GM18951 (cell line): ENCODE data around the gene MGAT5B.

Experiments
- POLR2A ChIP-seq: IDR thresholded peaks from 4 replicates; pipeline ENCODE4 v1.6.1; 2011; ENCODE audit warnings: mild to moderate bottlenecking; ENCODE audit not compliant: insufficient read length, insufficient read depth; ENCODE audit errors: extremely low read depth
- in situ Hi-C: fragments of 300-500 bp; cut with MboI; formaldehyde crosslinking; loops from one replicate; pipeline ENCODE4 v1.12.0; 2022; ENCODE audit warnings: low sequenced_read_pairs, mixed read lengths, inconsistent platforms; ENCODE audit not compliant: unreplicated experiment

The MGAT5B gene

DNA sequence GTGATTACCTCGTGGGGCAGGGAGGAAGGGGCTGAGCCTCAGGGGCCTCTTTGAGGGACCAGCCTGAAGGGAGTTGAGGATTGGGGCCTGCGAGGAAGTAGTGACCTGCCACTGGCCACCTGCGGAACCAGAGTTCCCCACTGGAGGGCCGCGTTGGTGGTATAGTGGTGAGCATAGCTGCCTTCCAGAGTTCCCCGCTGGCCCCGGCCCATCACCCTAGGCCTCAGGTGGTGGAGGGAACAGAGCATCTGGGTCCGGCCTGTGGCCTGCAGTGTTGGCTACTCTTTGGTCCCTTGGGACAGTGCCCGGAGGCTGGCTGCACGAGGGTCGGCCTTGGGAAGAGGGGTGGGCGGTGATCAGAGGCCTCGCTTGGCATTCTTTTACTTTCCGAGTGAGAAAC, 20.5 kb downstream of the MGAT5B start:
- in situ Hi-C loops = no loop called here
- no peak for TF ChIP-seq POLR2A

DNA sequence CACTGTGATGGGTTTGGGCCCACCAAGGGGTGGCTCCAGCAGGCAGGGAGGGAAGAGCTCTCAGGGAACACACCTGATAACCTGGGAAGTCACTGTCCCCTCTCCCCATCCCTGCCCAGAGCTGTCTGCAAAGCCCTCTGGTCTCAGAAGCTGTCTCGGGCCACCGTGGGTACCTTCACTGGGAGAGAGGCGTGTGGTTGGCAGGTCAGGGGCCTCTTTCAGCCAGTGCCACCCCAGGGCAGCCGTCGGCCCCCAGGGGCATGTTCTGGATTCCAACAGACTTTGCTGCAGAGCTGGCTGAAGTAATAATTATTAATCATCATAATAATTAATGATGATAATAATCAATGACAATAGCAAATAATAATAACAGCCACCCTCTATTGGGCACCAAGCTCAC, 21.1 kb downstream of the MGAT5B start:
- in situ Hi-C loops = no loop called here
- no peak for TF ChIP-seq POLR2A

DNA sequence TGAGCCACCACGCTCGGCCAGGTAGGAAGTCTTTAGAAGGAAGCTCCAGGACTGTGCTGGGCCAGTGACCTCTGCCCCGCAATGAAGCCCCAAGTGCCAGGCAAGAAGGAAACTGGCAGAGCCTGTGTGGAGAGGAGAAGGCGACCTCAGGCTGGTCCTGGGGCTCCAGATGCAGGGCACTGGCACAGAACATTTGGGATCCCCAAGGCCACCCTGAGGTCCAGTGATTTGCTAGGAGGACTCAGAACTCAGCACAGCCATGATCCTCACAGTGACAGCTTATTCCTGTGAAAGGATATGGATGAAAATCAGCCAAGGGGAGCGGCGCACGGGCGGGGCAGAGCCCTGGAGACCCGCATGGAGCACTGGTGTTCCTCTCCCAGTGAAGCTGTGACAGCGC, 24.1 kb downstream of the MGAT5B start:
- TF ChIP-seq POLR2A = no peak
- in situ Hi-C loops = no loop called here

GRCh38 chr17:76893623-76894334, 25.6 kb downstream of the MGAT5B start:
- no peak for TF ChIP-seq POLR2A
- in situ Hi-C loops = no loop called here

- in situ Hi-C loops = no loop called here
- TF ChIP-seq POLR2A = no peak
Observed at GRCh38 chr17:76894842-76895241, 26.6 kb downstream of the MGAT5B start.

GRCh38 chr17:76897023-76897422, 28.8 kb downstream of the MGAT5B start:
- no peak for TF ChIP-seq POLR2A
- in situ Hi-C loops = no loop called here

DNA sequence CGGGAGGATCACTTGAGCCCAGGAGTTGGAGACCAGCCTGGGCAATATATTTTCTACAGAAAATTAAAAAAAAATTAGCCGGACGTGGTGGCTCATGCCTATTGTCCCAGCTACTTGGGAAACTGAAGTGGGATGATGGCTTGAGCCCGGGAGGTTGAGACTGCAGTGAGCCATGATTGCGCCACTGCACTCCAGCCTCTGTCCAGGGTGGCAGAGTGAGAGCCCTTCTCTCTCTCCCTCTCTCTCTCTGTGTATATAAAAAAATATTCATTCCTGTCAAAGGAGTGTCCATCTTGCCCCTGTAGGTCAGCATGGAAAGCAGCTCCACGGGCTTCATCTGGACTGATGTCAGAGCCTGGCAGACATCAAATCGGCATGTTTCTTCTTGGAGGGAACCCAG, 31.2 kb downstream of the MGAT5B start:
- in situ Hi-C loops = no loop called here
- TF ChIP-seq POLR2A = no peak

GRCh38 chr17:76900723-76901122, 32.5 kb downstream of the MGAT5B start:
- no peak for TF ChIP-seq POLR2A
- in situ Hi-C loops = no loop called here

- in situ Hi-C loops = no loop called here
- no peak for TF ChIP-seq POLR2A
Observed at GRCh38 chr17:76901542-76902197, 33.5 kb downstream of the MGAT5B start.

- in situ Hi-C loops = no loop called here
- no peak for TF ChIP-seq POLR2A
Observed at GRCh38 chr17:76902476-76902875, 34.3 kb downstream of the MGAT5B start.

GRCh38 chr17:76903631-76904030, 35.4 kb downstream of the MGAT5B start:
- TF ChIP-seq POLR2A = no peak
- in situ Hi-C loops = no loop called here

- TF ChIP-seq POLR2A = no peak
- in situ Hi-C loops = no loop called here
Observed at GRCh38 chr17:76904116-76904515, 35.9 kb downstream of the MGAT5B start.

DNA sequence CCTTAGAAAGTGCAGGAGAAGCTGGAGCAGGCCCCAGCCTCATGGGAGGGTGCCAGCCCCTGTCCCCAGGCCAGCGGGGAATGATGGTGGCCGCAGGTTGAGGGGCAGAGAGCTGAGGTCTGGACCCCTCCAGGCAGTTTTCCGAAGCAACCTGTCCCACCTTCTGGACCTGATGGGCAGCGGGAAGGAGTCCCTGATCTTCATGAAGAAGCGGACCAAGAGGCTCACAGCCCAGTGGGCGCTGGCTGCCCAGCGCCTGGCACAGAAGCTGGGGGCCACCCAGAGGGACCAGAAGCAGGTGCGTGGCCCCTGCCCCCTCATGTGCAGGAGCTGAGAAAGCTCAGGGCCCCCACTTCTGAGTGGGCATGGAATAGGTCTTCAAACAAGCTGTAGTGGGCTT, 36.8 kb downstream of the MGAT5B start:
- no peak for TF ChIP-seq POLR2A
- in situ Hi-C loops = no loop called here

- no peak for TF ChIP-seq POLR2A
- in situ Hi-C loops = no loop called here
Observed at GRCh38 chr17:76905836-76906235, 37.6 kb downstream of the MGAT5B start.

GRCh38 chr17:76906463-76906862, 38.3 kb downstream of the MGAT5B start:
- in situ Hi-C loops = no loop called here
- TF ChIP-seq POLR2A = no peak

DNA sequence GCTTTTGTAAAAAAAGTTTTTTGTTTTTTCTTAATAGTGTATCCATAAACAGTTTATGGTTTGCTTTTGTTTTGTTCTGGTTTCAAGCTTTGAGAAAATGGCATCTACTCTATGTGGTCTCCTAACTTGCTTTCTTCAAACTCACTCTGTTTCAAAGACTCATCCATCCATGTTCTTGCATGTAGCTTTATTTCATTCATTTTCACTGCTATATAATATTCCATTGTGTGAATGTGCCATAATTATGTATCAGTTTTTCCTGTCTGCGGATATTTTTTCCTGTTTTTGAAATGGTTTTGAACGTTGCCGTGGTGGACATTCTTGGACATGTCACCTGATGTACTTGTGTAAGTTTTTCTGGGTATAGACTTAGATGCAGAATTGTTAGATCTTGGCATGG, 39.1 kb downstream of the MGAT5B start:
- TF ChIP-seq POLR2A = no peak
- in situ Hi-C loops = no loop called here
